A549 (cell line): Measurements from ENCODE around the gene ATP8A2. TPM values are rescaled to one million over a fixed set of nuclear protein-coding genes. Genes with fewer than 3 reads are reported as not detected.

Experiments used
- ATAC-seq, 2 experiments: fragments of 200-7000 bp in 1 of 2; fragments of >200 bp in 1 of 2; cut with Nextera tagmentation in 1 of 2; cut with Tn5 transposase in 1 of 2; 3 replicates each; pipeline versions ENCODE4 v1.8.0 to v1.9.1; 2018 to 2020; ENCODE audit warnings: mild to moderate bottlenecking in 1 of 2, moderate library complexity in 1 of 2
- CTCF ChIA-PET: fragments of 300-600 bp; sonication (Branson Sonifier 250); formaldehyde crosslinking; extraction: SDS; loops from one replicate; lab custom pipeline; 2021; ENCODE audit warnings: antibody characterized with exemption, inconsistent platforms; lab: Yijun Ruan, JAX
- POLR2A ChIA-PET: fragments of 350-600 bp; formaldehyde crosslinking; extraction: SDS; loops from one replicate; lab custom pipeline; 2021; ENCODE audit warnings: antibody characterized with exemption, inconsistent platforms; lab: Yijun Ruan, JAX
- DNase-seq, 2 experiments: peaks; one replicate each; pipeline versions ENCODE4 v3.0.0 to v3.0.0-alpha.2; 2011 to 2016; ENCODE audit warnings: low read depth in 1 of 2, low spot score in 1 of 2
- FAIRE-seq: peaks from 2 replicates; lab custom pipeline; 2011; peaks lifted over from hg19 to GRCh38; lab: Jason Lieb, UNC
- H3K27ac ChIP-seq, 2 experiments: fragments of >200 bp; sonication (Bioruptor Twin); formaldehyde crosslinking; 3 replicates each; pipeline ENCODE4 v1.5.1; 2016 to 2017
- H3K4me1 ChIP-seq: fragments of >200 bp; sonication (Bioruptor Twin); formaldehyde crosslinking; 3 replicates; pipeline ENCODE4 v1.6.1; 2016
- H3K4me2 ChIP-seq: fragments of >200 bp; sonication (Bioruptor Twin); formaldehyde crosslinking; 3 replicates; pipeline ENCODE4 v1.6.1; 2016
- H3K4me3 ChIP-seq: fragments of >200 bp; sonication (Bioruptor Twin); formaldehyde crosslinking; 3 replicates; pipeline ENCODE4 v1.5.1; 2016
- H3K9me3 ChIP-seq: fragments of >200 bp; sonication (Bioruptor Twin); formaldehyde crosslinking; 3 replicates; pipeline ENCODE4 v1.6.1; 2016
- ATOH8 ChIP-seq: fragments of 250-450 bp; sonication (Bioruptor Pico); IDR thresholded peaks from 2 replicates; pipeline ENCODE4 v1.5.0; 2020; ENCODE audit warnings: low read depth, mild to moderate bottlenecking, moderate library complexity
- CBX2 ChIP-seq: fragments of 200-600 bp; sonication (generic); IDR thresholded peaks from 2 replicates; pipeline ENCODE4 v1.6.1; 2016; ENCODE audit warnings: low read depth, mild to moderate bottlenecking, borderline replicate concordance
- CEBPB ChIP-seq, 2 experiments: fragments of >200 bp in 1 of 2; sonication (Bioruptor Twin) in 1 of 2; formaldehyde crosslinking in 1 of 2; IDR thresholded peaks; 2 replicates each; pipeline ENCODE4 v1.6.1; 2012 to 2016
- CHD2 ChIP-seq: fragments of 150-350 bp; IDR thresholded peaks from 2 replicates; pipeline ENCODE4 v1.6.1; 2014; ENCODE audit warnings: low read length; ENCODE audit not compliant: partially characterized antibody
- EHMT2 ChIP-seq: fragments of 200-600 bp; sonication (generic); IDR thresholded peaks from 2 replicates; pipeline ENCODE4 v1.6.1; 2016; ENCODE audit warnings: antibody characterized with exemption, low read depth, mild to moderate bottlenecking, moderate library complexity
- EP300 ChIP-seq, 2 experiments: fragments of >200 bp; sonication (Bioruptor Twin); formaldehyde crosslinking; IDR thresholded peaks; 2 replicates in 1 of 2; 3 replicates in 1 of 2; pipeline ENCODE4 v1.6.1; 2016 to 2017
- FOSL2 ChIP-seq, 2 experiments: fragments of 450-650 bp in 1 of 2; fragments of >200 bp in 1 of 2; sonication (Bioruptor Twin) in 1 of 2; formaldehyde crosslinking; IDR thresholded peaks; 2 replicates each; pipeline versions ENCODE4 v1.5.0 to v1.6.1; 2016 to 2020; ENCODE audit warnings: mild to moderate bottlenecking in 1 of 2, moderate library complexity in 1 of 2
- FOXS1 ChIP-seq: fragments of 250-450 bp; sonication (Bioruptor Pico); IDR thresholded peaks from 2 replicates; pipeline ENCODE4 v1.5.0; 2020; ENCODE audit warnings: mild to moderate bottlenecking, moderate library complexity
- HES2 ChIP-seq: fragments of >200 bp; sonication (Bioruptor Twin); formaldehyde crosslinking; IDR thresholded peaks from 2 replicates; pipeline ENCODE4 v1.6.1; 2016
- HEYL ChIP-seq: fragments of 250-450 bp; sonication (Bioruptor Pico); IDR thresholded peaks from 2 replicates; pipeline ENCODE4 v1.8.0; 2021; ENCODE audit warnings: mild to moderate bottlenecking, moderate library complexity
- HOXA7 ChIP-seq: fragments of 250-450 bp; sonication (Bioruptor Pico); IDR thresholded peaks from 2 replicates; pipeline ENCODE4 v1.5.0; 2020; ENCODE audit warnings: mild to moderate bottlenecking, moderate library complexity
- HOXB13 ChIP-seq: fragments of 250-450 bp; sonication (Bioruptor Pico); IDR thresholded peaks from 2 replicates; pipeline ENCODE4 v1.5.0; 2020; ENCODE audit warnings: low read depth, mild to moderate bottlenecking, moderate library complexity
- MAZ ChIP-seq: fragments of 150-350 bp; IDR thresholded peaks from 2 replicates; pipeline ENCODE4 v1.6.1; 2014; ENCODE audit warnings: antibody characterized with exemption, low read depth, low read length, borderline replicate concordance
- MYC ChIP-seq: IDR thresholded peaks from 2 replicates; pipeline ENCODE4 v1.6.1; 2012; ENCODE audit warnings: mild to moderate bottlenecking, inconsistent platforms, low read length, improper control_type of control experiment, borderline replicate concordance
- POLR2A ChIP-seq: IDR thresholded peaks from 2 replicates; pipeline ENCODE4 v1.6.1; 2012; ENCODE audit warnings: mild to moderate bottlenecking, low read length
- POLR2AphosphoS2 ChIP-seq: conservative IDR thresholded peaks from 2 replicates; pipeline ENCODE4 v1.6.1; 2012; ENCODE audit warnings: low read length, improper control_type of control experiment, inconsistent platforms
- RAD21 ChIP-seq, 2 experiments: fragments of >200 bp in 1 of 2; sonication (Bioruptor Twin) in 1 of 2; formaldehyde crosslinking in 1 of 2; IDR thresholded peaks in 1 of 2; conservative IDR thresholded peaks in 1 of 2; 2 replicates in 1 of 2; 3 replicates in 1 of 2; pipeline ENCODE4 v1.6.1; 2012 to 2018; ENCODE audit warnings: inconsistent platforms in 1 of 2
- RCOR1 ChIP-seq: fragments of 150-350 bp; IDR thresholded peaks from 2 replicates; pipeline ENCODE4 v1.6.1; 2014; ENCODE audit warnings: antibody characterized with exemption, low read length, low read depth
- REST ChIP-seq: fragments of 200-600 bp; sonication (generic); IDR thresholded peaks from 2 replicates; pipeline ENCODE4 v1.6.1; 2016; ENCODE audit warnings: antibody characterized with exemption, mild to moderate bottlenecking, moderate library complexity
- RFX5 ChIP-seq: fragments of 450-650 bp; IDR thresholded peaks from 2 replicates; pipeline ENCODE4 v1.7.1; 2014; ENCODE audit warnings: antibody characterized with exemption, mild to moderate bottlenecking, moderate library complexity
- SMC3 ChIP-seq: fragments of >200 bp; sonication (Bioruptor Twin); formaldehyde crosslinking; IDR thresholded peaks from 3 replicates; pipeline ENCODE4 v1.6.1; 2018; ENCODE audit warnings: inconsistent platforms
- TFCP2L1 ChIP-seq: fragments of 250-450 bp; sonication (Bioruptor Pico); IDR thresholded peaks from 2 replicates; pipeline ENCODE4 v1.5.0; 2021; ENCODE audit warnings: mild to moderate bottlenecking
- USF2 ChIP-seq: fragments of 450-650 bp; IDR thresholded peaks from 2 replicates; pipeline ENCODE4 v1.6.1; 2014; ENCODE audit warnings: antibody characterized with exemption
- ZC3H11A ChIP-seq: fragments of 450-650 bp; IDR thresholded peaks from 2 replicates; pipeline ENCODE4 v1.6.1; 2014; ENCODE audit warnings: antibody characterized with exemption, mild to moderate bottlenecking
- ZNF302 ChIP-seq: fragments of 250-450 bp; sonication (Bioruptor Pico); IDR thresholded peaks from 2 replicates; pipeline ENCODE4 v1.9.0; 2021; ENCODE audit warnings: inconsistent platforms, mild to moderate bottlenecking, moderate library complexity
- WGBS: methylation state at CpG from one replicate; pipeline ENCODE4 v1.1.6; 2017; ENCODE audit errors: missing lambda C conversion rate; 5-methylcytosine and 5-hydroxymethylcytosine counted together
- polyA plus RNA-seq, 4 experiments: library from polyadenylated mRNA; depleted of rRNA in 3 of 4; stranded (reverse); fragments of >200 nt; fragmentation: RNase III in 1 of 4; extraction: RNeasy Plus Mini Kit Qiagen cat#74134 plus additional on column Dnase treatment in 1 of 4; gene quantifications; 2 replicates in 3 of 4; 3 replicates in 1 of 4; pipeline ENCODE4 v1.2.3, GENCODE V29; 2011 to 2017

ATP8A2 gene
- polyA plus RNA-seq, 2 of the 4 experiments (the other 2 are of a cell fraction), result 0.03 TPM; not detected in 1

- ATAC-seq (no peak), FAIRE-seq (no peak), DNase-seq (no peak)
- POLR2A ChIA-PET, result no interaction called here
- TF ChIP-seq CEBPB (IDR thresholded peaks at IDR 0.05), result no peak
- no peak for TF ChIP-seq EP300 (IDR thresholded peaks at IDR 0.05)
- TF ChIP-seq CHD2, result no peak
- TF ChIP-seq ZNF302 (CRISPR knock-in tag), result no peak
- no peak for TF ChIP-seq USF2
- TF ChIP-seq SMC3, result no peak
- no peak for TF ChIP-seq HEYL (CRISPR knock-in tag)
- no peak for TF ChIP-seq REST
- Histone ChIP-seq H3K27ac (no peak overlapping the region), H3K4me3 (no peak overlapping the region), H3K4me1 (no peaks in the 10 kb centered on the region), H3K4me2 (no peak overlapping the region), H3K9me3 (no peaks in the 10 kb centered on the region)
- CTCF ChIA-PET, result no interaction called here
- WGBS, result 39% methylated on average over 8 of the region's 8 CpGs
Observed at GRCh38 chr13:25579221-25579620, 207.4 kb downstream of the ATP8A2 start.

GRCh38 chr13:25581351-25581750 lies 209.6 kb downstream of the ATP8A2 start:
- no peak overlapping the region for H3K4me2 ChIP-seq
- 7% methylated on average over 2 of the region's 2 CpGs for WGBS
- FAIRE-seq (no peak), DNase-seq (no peak), ATAC-seq (no peak)
- H3K4me3 ChIP-seq, result no peak overlapping the region
- ChIA-PET POLR2A (no interaction called here), CTCF (no interaction called here)
- TF ChIP-seq HES2, result no peak
- TF ChIP-seq FOSL2 (IDR thresholded peaks at IDR 0.05), result no peak
- no peak for TF ChIP-seq FOSL2 (CRISPR knock-in tag; IDR thresholded peaks at IDR 0.05)
- no peak for TF ChIP-seq CBX2
- TF ChIP-seq USF2, result no peak
- TF ChIP-seq RCOR1, result no peak
- TF ChIP-seq RAD21 (conservative IDR thresholded peaks at IDR 0.05 in 1 of 2, IDR thresholded peaks at IDR 0.05 in 1 of 2), result no peak
- TF ChIP-seq HOXB13 (CRISPR knock-in tag), result no peak
- no peak for TF ChIP-seq MAZ
- no peaks in the 10 kb centered on the region for H3K4me1 ChIP-seq
- no peaks in the 10 kb centered on the region for H3K9me3 ChIP-seq
- H3K27ac ChIP-seq, result no peak overlapping the region

GRCh38 chr13:25584087-25584486 lies 212.3 kb downstream of the ATP8A2 start:
- no peak for DNase-seq
- Histone ChIP-seq H3K27ac (no peak overlapping the region), H3K4me3 (no peak overlapping the region)
- CTCF ChIA-PET, result interaction anchor here (1.7 to 5.0 kb wide), 2 partner anchors 10 to 21 kb away, joined by 4 to 20 read pairs; no protein-coding TSS in a partner anchor
- ATAC-seq, result no peak
- no peak for TF ChIP-seq FOXS1
- TF ChIP-seq POLR2AphosphoS2, result no peak
- no peak for TF ChIP-seq POLR2A
- no peak for TF ChIP-seq MAZ
- TF ChIP-seq RCOR1, result no peak
- no peak for TF ChIP-seq TFCP2L1 (CRISPR knock-in tag)
- TF ChIP-seq RAD21 (conservative IDR thresholded peaks at IDR 0.05 in 1 of 2, IDR thresholded peaks at IDR 0.05 in 1 of 2), result no peak
- no peak for TF ChIP-seq EHMT2
- TF ChIP-seq MYC, result no peak
- TF ChIP-seq HOXA7 (CRISPR knock-in tag), result no peak
- TF ChIP-seq ZC3H11A, result no peak
- TF ChIP-seq RFX5, result no peak
- no peak for TF ChIP-seq ATOH8
- TF ChIP-seq, all 56 proteins: peak for 0
- no peak overlapping the region for H3K4me2 ChIP-seq
- FAIRE-seq, result no peak
- POLR2A ChIA-PET, result no interaction called here
- no peaks in the 10 kb centered on the region for H3K9me3 ChIP-seq
- 23% methylated on average over 6 of the region's 6 CpGs for WGBS
- no peaks in the 10 kb centered on the region for H3K4me1 ChIP-seq
